ENCODE results near the gene SCP2.

DNA sequence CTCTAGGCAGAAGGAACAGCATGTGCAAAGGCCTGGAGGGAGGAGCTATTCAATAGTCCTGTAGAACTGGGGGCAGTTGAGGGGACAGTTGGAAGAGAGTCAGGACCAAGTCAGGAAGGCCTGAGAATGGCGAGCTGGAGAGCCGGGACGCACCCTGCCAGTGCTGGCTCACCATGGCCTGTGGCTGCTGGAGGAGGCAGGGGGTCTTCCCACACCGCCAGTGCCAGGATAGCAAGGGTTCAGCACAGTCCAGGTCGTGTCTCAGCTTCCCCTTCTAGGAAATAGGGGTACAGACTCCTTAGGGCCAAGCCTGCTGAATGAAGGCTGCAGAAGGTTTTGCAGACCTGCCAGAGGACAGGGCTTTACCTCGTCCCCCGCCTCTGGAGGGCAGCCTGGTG lies 142.2 kb downstream of the SCP2 start:
- no peak for TF ChIP-seq EZH2phosphoT487 (IDR thresholded peaks at IDR 0.05; ENCODE audit: borderline replicate concordance, low read depth, low read length)
- TF ChIP-seq, protein P1, sequence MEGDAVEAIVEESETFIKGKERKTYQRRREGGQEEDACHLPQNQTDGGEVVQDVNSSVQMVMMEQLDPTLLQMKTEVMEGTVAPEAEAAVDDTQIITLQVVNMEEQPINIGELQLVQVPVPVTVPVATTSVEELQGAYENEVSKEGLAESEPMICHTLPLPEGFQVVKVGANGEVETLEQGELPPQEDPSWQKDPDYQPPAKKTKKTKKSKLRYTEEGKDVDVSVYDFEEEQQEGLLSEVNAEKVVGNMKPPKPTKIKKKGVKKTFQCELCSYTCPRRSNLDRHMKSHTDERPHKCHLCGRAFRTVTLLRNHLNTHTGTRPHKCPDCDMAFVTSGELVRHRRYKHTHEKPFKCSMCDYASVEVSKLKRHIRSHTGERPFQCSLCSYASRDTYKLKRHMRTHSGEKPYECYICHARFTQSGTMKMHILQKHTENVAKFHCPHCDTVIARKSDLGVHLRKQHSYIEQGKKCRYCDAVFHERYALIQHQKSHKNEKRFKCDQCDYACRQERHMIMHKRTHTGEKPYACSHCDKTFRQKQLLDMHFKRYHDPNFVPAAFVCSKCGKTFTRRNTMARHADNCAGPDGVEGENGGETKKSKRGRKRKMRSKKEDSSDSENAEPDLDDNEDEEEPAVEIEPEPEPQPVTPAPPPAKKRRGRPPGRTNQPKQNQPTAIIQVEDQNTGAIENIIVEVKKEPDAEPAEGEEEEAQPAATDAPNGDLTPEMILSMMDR (conservative IDR thresholded peaks at IDR 0.05; ENCODE audit: low read length) = no peak

Data from OCI-LY7 (cell line).